NCI-H1417 treated with DMSO at 0.1 percent for 48 hours (cell line): Measurements from ENCODE around the gene CDC42SE2.
"Not testable (repeated sequence)": the region's sequence is repeated elsewhere in the genome, so short reads cannot be mapped to it uniquely, and the experiment has no call there.

Experiments
- DNase-seq: peaks from one replicate; lab custom pipeline; 2025; lab: John Stamatoyannopoulos, UW

Gene CDC42SE2

DNA sequence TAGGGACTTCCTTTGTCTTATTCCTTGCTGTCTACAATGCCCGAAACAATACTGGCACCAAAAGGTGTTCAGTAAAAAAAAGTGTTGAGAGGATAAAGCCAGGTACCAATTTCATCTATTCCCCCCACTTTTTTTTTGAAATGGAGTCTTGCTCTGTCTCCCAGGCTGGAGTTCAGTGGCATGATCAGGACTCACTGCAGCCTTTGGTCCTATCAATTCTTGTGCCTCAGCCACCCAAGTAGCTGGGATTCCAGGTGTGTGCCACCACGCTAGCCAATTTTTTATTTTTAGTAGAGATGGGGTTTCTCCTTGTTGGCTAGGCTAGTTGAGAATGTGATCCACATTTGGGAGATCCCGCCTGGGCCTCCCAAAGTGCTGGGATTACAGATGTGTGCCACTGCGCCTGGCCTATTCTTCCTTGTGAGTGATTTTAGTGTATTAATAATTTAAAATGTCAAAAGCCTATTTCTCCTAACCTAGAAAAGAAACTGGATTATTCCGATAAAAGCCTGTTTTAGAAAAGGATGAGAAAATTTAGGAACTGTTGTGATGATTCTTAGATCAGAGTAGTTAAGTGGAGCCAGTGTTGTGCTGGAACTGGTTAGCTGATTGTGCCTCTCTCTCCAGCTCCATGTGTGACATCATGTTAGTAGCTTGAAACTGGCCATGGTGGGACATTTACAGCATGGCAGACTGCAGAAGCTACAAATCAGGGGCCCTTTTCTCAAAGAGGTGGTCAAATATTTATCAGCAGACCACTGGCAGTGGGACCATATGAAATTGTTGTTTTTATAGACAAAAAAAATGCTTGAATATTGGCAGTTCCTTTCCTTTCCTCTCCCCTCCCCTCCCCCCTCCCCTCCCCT is 14.3 kb downstream of the CDC42SE2 start:
- no peak for DNase-seq

DNA sequence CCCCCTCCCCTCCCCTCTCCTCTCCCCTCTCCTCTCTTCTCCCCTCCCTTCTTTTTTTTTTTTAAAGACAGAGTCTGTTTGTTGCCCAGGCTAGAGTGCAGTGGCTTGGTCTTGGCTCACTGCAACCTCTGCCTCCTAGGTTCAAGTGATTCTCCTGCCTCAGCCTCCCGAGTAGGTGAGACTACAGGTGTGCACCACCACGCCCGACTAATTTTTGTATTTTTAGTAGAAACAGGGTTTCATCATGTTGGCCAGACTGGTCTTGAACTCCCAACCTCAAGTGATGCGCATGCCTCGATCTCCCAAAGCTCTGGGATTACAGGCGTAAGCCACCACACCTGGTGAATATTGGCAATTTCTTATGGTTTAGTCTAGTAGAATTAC is 14.9 kb downstream of the CDC42SE2 start:
- DNase-seq: not testable (repeated sequence)

- no peak for DNase-seq
Observed at GRCh38 chr5:131279204-131279603, 15.4 kb downstream of the CDC42SE2 start.

DNA sequence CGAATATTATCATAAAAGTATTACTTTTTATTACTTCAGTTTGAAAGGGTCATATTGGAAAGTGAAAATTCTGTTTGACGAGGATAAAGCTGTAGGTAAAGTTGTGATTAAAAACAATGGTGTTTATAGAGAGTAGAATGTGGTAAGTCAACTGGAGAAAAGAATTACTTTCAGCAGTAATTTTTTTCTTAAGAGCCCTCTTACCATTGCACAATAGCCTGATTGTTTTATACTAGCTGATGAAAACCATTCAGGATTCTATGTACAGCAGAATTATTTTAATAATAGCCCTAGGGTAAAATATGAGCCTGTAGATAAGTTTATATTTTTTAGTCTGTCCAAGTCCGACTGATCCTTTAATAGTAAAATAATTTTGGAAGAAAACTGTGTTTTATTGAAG is 16.6 kb downstream of the CDC42SE2 start:
- DNase-seq: no peak

DNA sequence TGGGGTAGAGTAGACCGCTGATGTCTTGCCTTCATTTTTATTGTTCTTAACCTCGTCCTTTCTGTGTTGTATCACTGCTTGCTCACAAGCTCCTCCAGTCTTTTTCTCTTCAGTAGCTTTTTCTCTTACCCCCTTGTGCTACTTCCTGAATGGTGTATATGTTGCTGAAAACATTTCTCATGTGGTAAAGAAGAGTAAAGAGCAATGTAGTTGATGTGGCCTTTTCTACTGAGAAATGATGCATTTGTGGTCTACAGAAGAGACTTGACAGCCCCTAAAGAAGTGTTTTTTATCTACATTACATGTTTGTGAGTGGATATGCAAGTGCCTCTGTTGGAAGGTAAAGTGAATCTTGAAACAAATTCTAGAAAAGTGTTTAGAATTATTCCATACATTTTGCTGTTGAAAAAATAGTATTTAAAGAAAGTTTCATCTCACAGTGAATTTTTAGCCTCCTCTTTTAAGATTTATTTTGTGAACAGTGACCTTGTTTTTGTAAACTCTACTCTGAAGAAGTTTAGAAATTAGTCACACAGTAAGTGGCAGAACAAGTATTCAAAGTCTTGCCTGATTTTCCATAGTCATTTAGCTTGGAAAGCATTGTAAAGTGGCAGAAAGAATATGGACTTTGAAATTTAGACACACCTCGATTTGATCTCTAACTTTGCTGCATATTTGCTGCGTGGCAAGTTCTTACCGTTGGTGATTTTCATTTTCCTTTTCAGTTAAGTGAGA is 17.4 kb downstream of the CDC42SE2 start:
- DNase-seq: no peak

- no peak for DNase-seq
Observed at GRCh38 chr5:131281868-131282234, 18.0 kb downstream of the CDC42SE2 start.

DNA sequence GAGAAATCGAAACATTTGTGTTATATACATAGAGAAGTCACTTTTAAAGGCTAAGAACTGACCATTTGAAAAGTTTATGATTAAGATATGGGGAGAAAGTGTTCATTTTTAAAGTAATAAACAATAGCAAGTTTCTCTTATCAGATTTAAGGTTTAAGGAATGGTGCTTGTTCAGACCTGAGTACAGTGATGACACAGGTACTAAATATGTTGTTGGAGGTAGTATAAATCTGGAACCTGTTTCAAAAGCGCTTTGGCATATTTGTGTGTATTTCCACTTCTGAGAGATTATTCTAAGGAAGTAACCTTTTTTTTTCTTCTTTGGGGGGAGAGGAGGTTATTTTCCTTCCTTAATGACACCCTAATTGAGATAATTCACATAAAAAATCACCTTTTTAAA is 18.4 kb downstream of the CDC42SE2 start:
- DNase-seq: no peak

GRCh38 chr5:131285703-131286399 is 22.0 kb downstream of the CDC42SE2 start:
- DNase-seq: no peak

- no peak for DNase-seq
Observed at GRCh38 chr5:131286400-131286715, 22.5 kb downstream of the CDC42SE2 start.

- DNase-seq: no peak
Observed at GRCh38 chr5:131288328-131288727, 24.5 kb downstream of the CDC42SE2 start.

DNA sequence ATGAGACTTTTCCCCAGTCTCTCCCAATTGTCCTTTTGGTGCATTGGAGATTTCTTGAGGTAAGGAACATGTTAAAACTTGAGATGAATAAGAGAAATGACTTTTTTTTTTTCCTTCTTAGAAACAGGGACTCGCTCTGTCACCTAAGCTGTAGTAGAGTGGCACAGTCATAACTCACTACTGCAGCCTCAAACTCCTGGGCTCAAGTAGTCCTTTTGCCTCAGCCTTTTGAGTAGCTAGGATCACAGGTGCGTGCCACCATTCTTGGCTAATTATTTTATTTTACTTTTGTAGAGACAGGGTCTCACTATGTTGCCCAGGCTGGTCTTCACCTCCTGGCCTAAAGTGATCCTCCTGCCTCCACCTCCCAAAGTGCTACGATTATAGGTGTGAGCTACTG is 25.9 kb downstream of the CDC42SE2 start:
- DNase-seq: no peak

DNA sequence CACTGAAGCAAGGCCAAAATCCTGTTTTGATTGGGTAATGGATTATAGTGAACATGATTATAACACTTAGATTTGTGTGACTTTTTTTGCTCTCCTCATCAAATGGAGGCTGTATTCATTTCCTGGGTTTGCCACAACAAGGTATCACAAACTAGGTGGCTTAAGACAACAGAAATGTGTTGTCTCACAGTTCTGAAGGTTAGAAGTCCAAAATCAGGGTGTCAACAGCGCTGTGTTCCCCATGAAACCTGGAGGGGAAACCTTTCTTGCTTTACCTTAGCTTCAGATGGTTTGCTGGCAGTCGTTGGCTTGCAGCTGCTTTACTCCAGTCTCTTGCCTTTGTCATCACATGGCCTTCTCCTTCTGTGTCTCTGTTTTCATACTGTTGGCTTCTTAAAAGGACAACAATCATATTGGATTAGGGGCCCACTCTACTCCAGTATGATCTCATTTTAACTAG is 32.4 kb downstream of the CDC42SE2 start:
- DNase-seq: no peak

DNA sequence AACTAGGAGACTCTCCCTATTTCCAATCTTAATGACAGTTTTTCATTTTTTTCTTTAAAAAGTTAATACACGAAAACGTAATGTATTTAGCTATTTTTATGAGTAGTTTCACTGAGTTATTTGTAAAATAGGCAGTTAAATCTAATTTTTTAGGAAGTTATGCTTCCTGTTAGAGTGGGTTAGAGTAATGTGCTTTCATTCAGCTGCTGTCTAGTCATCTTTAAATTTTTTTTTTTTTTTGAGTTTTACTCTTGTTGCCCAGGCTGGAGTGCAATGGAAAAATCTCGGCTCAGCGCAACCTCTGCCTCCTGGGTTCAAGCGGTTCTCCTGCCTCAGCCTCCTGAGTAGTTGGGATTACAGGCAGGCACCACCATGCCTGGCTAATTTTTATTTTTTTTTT is 34.0 kb downstream of the CDC42SE2 start:
- DNase-seq: no peak

- no peak for DNase-seq
Observed at GRCh38 chr5:131299465-131299864, 35.6 kb downstream of the CDC42SE2 start.

GRCh38 chr5:131302506-131302905 is 38.7 kb downstream of the CDC42SE2 start:
- DNase-seq: no peak

DNA sequence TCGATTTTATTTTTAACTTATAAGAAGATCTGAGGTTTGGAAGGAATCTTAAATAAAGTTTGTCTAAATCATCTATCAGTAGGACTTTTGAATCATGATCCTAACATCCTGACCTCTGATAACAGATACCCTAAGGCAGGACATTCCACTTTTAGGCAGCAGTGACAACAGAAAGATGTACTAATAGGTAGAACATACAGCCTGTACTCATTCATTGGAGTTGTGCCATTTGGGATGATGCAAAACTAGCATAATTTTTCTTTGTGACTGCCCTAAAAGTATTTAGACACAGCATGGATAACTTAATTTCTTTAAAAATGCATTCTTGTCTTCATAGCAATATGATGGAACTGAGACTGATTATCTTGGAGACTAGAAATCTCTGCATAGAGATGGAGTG is 39.7 kb downstream of the CDC42SE2 start:
- DNase-seq: no peak

GRCh38 chr5:131304414-131304813 is 40.6 kb downstream of the CDC42SE2 start:
- no peak for DNase-seq

GRCh38 chr5:131305138-131305689 is 41.4 kb downstream of the CDC42SE2 start:
- no peak for DNase-seq

- no peak for DNase-seq
Observed at GRCh38 chr5:131305906-131306305, 42.1 kb downstream of the CDC42SE2 start.

DNA sequence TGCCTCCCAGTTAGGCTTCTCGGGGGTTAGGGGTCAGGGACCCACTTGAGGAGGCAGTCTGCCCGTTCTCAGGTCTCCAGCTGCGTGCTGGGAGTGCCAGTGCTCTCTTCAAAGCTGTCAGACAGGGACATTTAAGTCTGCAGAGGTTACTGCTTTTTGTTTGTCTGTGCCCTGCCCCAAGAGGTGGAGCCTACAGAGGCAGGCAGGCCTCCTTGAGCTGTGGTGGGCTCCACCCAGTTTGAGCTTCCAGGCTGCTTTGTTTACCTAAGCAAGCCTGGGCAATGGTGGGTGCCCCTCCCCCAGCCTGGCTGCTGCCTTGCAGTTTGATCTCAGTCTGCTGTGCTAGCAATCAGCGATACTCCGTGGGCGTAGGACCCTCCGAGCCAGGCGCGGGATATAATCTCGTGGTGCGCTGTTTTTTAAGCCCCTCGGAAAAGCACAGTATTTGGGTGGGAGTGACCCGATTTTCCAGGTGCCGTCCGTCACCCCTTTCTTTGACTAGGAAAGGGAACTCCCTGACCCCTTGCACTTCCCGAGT is 48.5 kb downstream of the CDC42SE2 start:
- DNase-seq: not testable (repeated sequence)

GRCh38 chr5:131316026-131316425 is 52.2 kb downstream of the CDC42SE2 start:
- no peak for DNase-seq

- DNase-seq: no peak
Observed at GRCh38 chr5:131316822-131317221, 53.0 kb downstream of the CDC42SE2 start.
